LHCN-M2 (cell line): ENCODE results near the gene ANGPTL7. TPM values are rescaled to one million over a fixed set of nuclear protein-coding genes. Genes with fewer than 3 reads are reported as not detected.

Experiments used
- DNase-seq: peaks from one replicate; pipeline ENCODE4 v3.0.0-alpha.2; 2012; ENCODE audit warnings: low read depth
- total RNA-seq: library from RNA; depleted of rRNA; stranded (reverse); fragments of >200 nt; gene quantifications from 2 replicates; pipeline ENCODE4 v1.2.3, GENCODE V29; 2014; rRNA removed

Gene ANGPTL7
- total RNA-seq, 1 experiment from 2014 or later, result not detected

- no peak for DNase-seq
These were observed 9.9 kb downstream of the ANGPTL7 start for GRCh38 chr1:11198851-11199594.

- DNase-seq, result no peak
These were observed 15.4 kb downstream of the ANGPTL7 start for GRCh38 chr1:11204396-11205190.

GRCh38 chr1:11207898-11208611 is 18.9 kb downstream of the ANGPTL7 start:
- no peak for DNase-seq

- DNase-seq, result no peak
These were observed 22.3 kb downstream of the ANGPTL7 start for GRCh38 chr1:11211461-11211860.

- no peak for DNase-seq
These were observed 22.9 kb downstream of the ANGPTL7 start for GRCh38 chr1:11211925-11212587.

- no peak for DNase-seq
These were observed 25.7 kb downstream of the ANGPTL7 start for GRCh38 chr1:11214698-11215380.

- DNase-seq, result no peak
These were observed 26.3 kb downstream of the ANGPTL7 start for GRCh38 chr1:11215381-11216005.

- peak; percentile 9 for DNase-seq
These were observed 26.9 kb downstream of the ANGPTL7 start for GRCh38 chr1:11216074-11216473.

GRCh38 chr1:11227106-11228077 is 38.2 kb downstream of the ANGPTL7 start:
- peak; percentile 23 for DNase-seq

- no peak for DNase-seq
These were observed 40.0 kb downstream of the ANGPTL7 start for GRCh38 chr1:11229203-11229602.

- DNase-seq, result no peak
These were observed 44.1 kb downstream of the ANGPTL7 start for GRCh38 chr1:11233208-11233607.

- no peak for DNase-seq
These were observed 48.2 kb downstream of the ANGPTL7 start for GRCh38 chr1:11237356-11237755.

- peak; percentile 30 for DNase-seq
These were observed 49.2 kb downstream of the ANGPTL7 start for GRCh38 chr1:11238311-11238710.

GRCh38 chr1:11245248-11245647 is 56.1 kb downstream of the ANGPTL7 start:
- DNase-seq, result no peak

Other genes starting within 250 kb of the ANGPTL7 start
- 61.0 and 68.9 TPM in 2 replicates for gene TARDBP, start 176.7 kb upstream of the ANGPTL7 start, total RNA-seq
- gene MASP2, start 142.1 kb upstream of the ANGPTL7 start, total RNA-seq, result 0.26 TPM in 1 of 2 replicates, not detected in the other
- gene SRM, start 129.3 kb upstream of the ANGPTL7 start, total RNA-seq, result 71.1 and 78.6 TPM in 2 replicates
- gene EXOSC10, start 89.5 kb upstream of the ANGPTL7 start, total RNA-seq, result 55.8 and 62.1 TPM in 2 replicates
- gene MTOR, start 73.2 kb downstream of the ANGPTL7 start, total RNA-seq, result 36.3 and 36.4 TPM in 2 replicates
- 15.6 and 17.8 TPM in 2 replicates for gene UBIAD1, start 83.8 kb downstream of the ANGPTL7 start, total RNA-seq